ENCODE results near the gene CLEC20A. TPM values are rescaled to one million over a fixed set of nuclear protein-coding genes. Genes with fewer than 3 reads are reported as not detected.

CLEC20A gene
- total and polyA plus RNA-seq, 2 of the 8 experiments (the other 6 are each of a cell fraction or from before 2014, with no cell fraction given), result not detected

DNA sequence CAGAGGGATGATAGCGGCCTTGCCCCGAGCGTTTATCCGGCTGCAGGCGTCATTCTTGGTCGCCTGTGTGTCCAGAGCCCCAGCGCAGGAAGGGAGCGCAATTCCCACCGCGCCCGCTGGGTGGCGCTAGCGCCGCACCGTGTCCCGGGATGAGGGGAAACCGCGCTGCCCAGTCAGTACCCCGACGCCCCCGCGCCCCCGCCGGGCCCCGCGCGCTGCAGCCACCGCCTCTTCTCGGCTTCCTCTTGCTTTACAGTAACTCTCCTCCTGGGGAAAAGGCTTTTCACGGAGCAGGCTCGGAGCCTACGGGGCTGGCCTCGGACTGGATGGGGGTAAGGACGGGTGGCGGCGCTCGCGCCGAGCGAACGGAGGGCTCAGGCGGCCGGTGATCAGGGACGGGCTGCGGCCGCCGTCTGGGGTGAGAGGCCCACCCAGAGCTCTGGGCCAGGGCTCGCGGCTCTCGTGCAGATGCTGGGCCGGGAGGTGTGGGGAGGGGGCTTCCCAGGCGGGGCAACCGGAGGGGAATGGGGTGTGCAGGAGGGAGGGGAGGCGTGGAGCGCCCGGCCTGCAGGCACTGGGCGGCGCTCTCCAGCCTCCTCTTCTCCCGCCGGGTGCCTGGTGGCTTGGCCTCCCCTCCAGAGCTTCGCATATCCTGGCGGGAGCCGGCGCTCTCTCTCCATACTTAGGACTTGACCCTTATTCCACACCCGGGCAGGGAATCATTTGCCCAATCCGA lies 46.0 kb upstream of the CLEC20A start:
- H2BK20ac ChIP-seq (ENCODE audit: low read length), result no peak overlapping the region
- H3K79me2 ChIP-seq (ENCODE audit: control insufficient read depth in 1 of 2, insufficient read depth in 2 of 2, low read length in 2 of 2), result no peaks in the 10 kb centered on the region
- H3K4me1 ChIP-seq (replicated peaks in 1 of 4; ENCODE audit: control insufficient read depth in 3 of 4, insufficient read depth in 4 of 4, low read length in 3 of 4), result peaks cover 0 to 8% (median 3%) of the 10 kb centered on the region in 4 experiments; a peak in 2 of 7 replicates
- ChIA-PET CTCF (ENCODE audit: partially characterized antibody) (interaction anchor here (0.5 to 9.1 kb wide), 65 partner anchors 9 to 581 kb away, joined by 3 to 92 read pairs (median 4); partner anchors contain the start of genes ANGPTL1, RALGPS2 and TOR3A), POLR2A (ENCODE audit: partially characterized antibody) (interaction anchor here (0.6 to 6.0 kb wide), 7 partner anchors 10 to 1135 kb away, joined by 3 to 21 read pairs (median 3); partner anchors contain the start of gene RALGPS2)
- no peaks in the 10 kb centered on the region for H3K36me3 ChIP-seq (ENCODE audit: control insufficient read depth in 2 of 4, insufficient read depth in 4 of 4, low read length in 3 of 4)
- peak overlapping the region; percentile 87 for H3K4ac ChIP-seq (replicated peaks; ENCODE audit: insufficient read length, low read depth, low read length)
- peak overlapping the region; percentile 51 to 94 (median 90) for H3K4me3 ChIP-seq (ENCODE audit: extremely low read depth in 1 of 4, insufficient read depth in 2 of 4, low read depth in 3 of 4, low read length in 4 of 4)
- peak overlapping the region; percentile 70 for H3K56ac ChIP-seq (replicated peaks; ENCODE audit: insufficient read length, low read depth, low read length)
- H4K20me1 ChIP-seq (replicated peaks in 1 of 2; ENCODE audit: control insufficient read depth in 1 of 2, insufficient read depth in 2 of 2, low read length in 2 of 2), result no peaks in the 10 kb centered on the region
- H3K27me3 ChIP-seq (replicated peaks in 1 of 4; ENCODE audit: control insufficient read depth in 3 of 4, extremely low read depth in 1 of 4, insufficient read depth in 3 of 4, low read length in 3 of 4), result no peaks in the 10 kb centered on the region
- peak overlapping the region; percentile 99 for H2AFZ ChIP-seq (ENCODE audit: low read length)
- H2BK12ac ChIP-seq (ENCODE audit: low read depth, low read length), result 0 out of 2 replicates have a peak overlapping the region, but pooled peaks have one; percentile 87
- no peaks in the 10 kb centered on the region; the same call in 1 of the 2 replicates for H3K79me1 ChIP-seq (ENCODE audit: low read depth, low read length)
- peak overlapping the region; percentile 95 for H4K91ac ChIP-seq (replicated peaks; ENCODE audit: insufficient read length, low read length)
- H3K14ac ChIP-seq (ENCODE audit: insufficient read length), result no peak overlapping the region
- H4K8ac ChIP-seq (ENCODE audit: extremely low read depth, insufficient read depth, low read length), result peak overlapping the region; percentile 95
- H2BK120ac ChIP-seq (replicated peaks; ENCODE audit: low read depth, low read length), result peak overlapping the region; percentile 91
- no peaks in the 10 kb centered on the region for H3K9me3 ChIP-seq (ENCODE audit: insufficient read depth in 2 of 2, low read depth in 1 of 2, low read length in 1 of 2)
- peak overlapping the region; percentile 35 to 71 (median 56); a peak in 6 of 7 replicates for H3K9ac ChIP-seq (replicated peaks in 1 of 4; ENCODE audit: extremely low read depth in 1 of 4, low read depth in 3 of 4, low read length in 3 of 4)
- peak overlapping the region; percentile 65; the same call in 1 of the 2 replicates for H2BK15ac ChIP-seq (ENCODE audit: low read length)
- FAIRE-seq (no peak), DNase-seq (ENCODE audit: low read depth in 1 of 2, low spot score in 2 of 2) (peak; percentile 71 to 100)
- no peak overlapping the region for H2AK5ac ChIP-seq (ENCODE audit: low read depth, low read length)
- H3K23ac ChIP-seq (ENCODE audit: insufficient read length), result no peak overlapping the region
- peak overlapping the region; percentile 73; the same call in 1 of the 2 replicates for H3K27ac ChIP-seq (ENCODE audit: low read depth, low read length)
- H3K23me2 ChIP-seq (ENCODE audit: low read depth, low read length), result peaks cover 10% of the 10 kb centered on the region
- WGBS, 2 experiments (ENCODE audit: extremely low coverage in 1 of 2, insufficient coverage in 1 of 2, insufficient read length in 1 of 2, insufficient replicate concordance in 2 of 2, low coverage in 1 of 2, low lambda C conversion rate in 2 of 2, missing lambda C conversion rate in 1 of 2), result 2% methylated on average over 45 of the region's 66 CpGs; no CpG with 5 or more reads in 1 of the 2 experiments
- peak overlapping the region; percentile 96 for H4K5ac ChIP-seq (ENCODE audit: insufficient read length, low read depth, low read length)
- peak overlapping the region; percentile 99 for H3K18ac ChIP-seq (ENCODE audit: extremely low read depth, low read length)
- H3K4me2 ChIP-seq (ENCODE audit: insufficient read depth in 1 of 2, low read depth in 2 of 2, low read length in 2 of 2), result peak overlapping the region; percentile 46 to 96
- peak overlapping the region; percentile 90; the same call in 1 of the 2 replicates for H2BK5ac ChIP-seq (ENCODE audit: low read depth, low read length)
- TF ChIP-seq HDAC6 (IDR thresholded peaks at IDR 0.05; ENCODE audit: low read depth, low read length), result no peak
- 0 out of 2 replicates have a peak, but pooled peaks have one; percentile 10 for TF ChIP-seq SRF (IDR thresholded peaks at IDR 0.05; ENCODE audit: low read depth, low read length)
- TF ChIP-seq KDM4A (IDR thresholded peaks at IDR 0.05; ENCODE audit: low read depth, low read length, severe bottlenecking), result peak; percentile 74
- TF ChIP-seq KDM5A (IDR thresholded peaks at IDR 0.05; ENCODE audit: low read length), result peak; percentile 73; the same call in 1 of the 2 replicates
- TF ChIP-seq GABPA (IDR thresholded peaks at IDR 0.05; ENCODE audit: borderline replicate concordance, insufficient read depth, low read length), result no peak
- no peak for TF ChIP-seq RXRA (IDR thresholded peaks at IDR 0.05; ENCODE audit: insufficient read depth, low read depth, low read length)
- TF ChIP-seq CREB1 (IDR thresholded peaks at IDR 0.05), result peak; percentile 70; the same call in 1 of the 2 replicates
- TF ChIP-seq SIRT6 (IDR thresholded peaks at IDR 0.05; ENCODE audit: low read length), result no peak
- no peak for TF ChIP-seq GTF2F1 (IDR thresholded peaks at IDR 0.05; ENCODE audit: borderline replicate concordance, low read depth, low read length)
- TF ChIP-seq CBX8 (IDR thresholded peaks at IDR 0.05; ENCODE audit: borderline replicate concordance, low read depth, low read length), result no peak
- TF ChIP-seq PHF8 (conservative IDR thresholded peaks at IDR 0.05; ENCODE audit: low read depth, low read length), result peak; percentile 62
- TF ChIP-seq TBP (IDR thresholded peaks at IDR 0.05; ENCODE audit: low read depth, low read length), result peak; percentile 38; the same call in 1 of the 2 replicates

Data from H1 (cell line).